CMK (cell line): Measurements from ENCODE around the gene NCAPH2.
"Not testable (repeated sequence)": the region's sequence is repeated elsewhere in the genome, so short reads cannot be mapped to it uniquely, and the experiment has no call there.

Experiments
- DNase-seq: peaks from one replicate; pipeline ENCODE4 v3.0.0-alpha.2; 2010; ENCODE audit warnings: low read depth

NCAPH2 gene

DNA sequence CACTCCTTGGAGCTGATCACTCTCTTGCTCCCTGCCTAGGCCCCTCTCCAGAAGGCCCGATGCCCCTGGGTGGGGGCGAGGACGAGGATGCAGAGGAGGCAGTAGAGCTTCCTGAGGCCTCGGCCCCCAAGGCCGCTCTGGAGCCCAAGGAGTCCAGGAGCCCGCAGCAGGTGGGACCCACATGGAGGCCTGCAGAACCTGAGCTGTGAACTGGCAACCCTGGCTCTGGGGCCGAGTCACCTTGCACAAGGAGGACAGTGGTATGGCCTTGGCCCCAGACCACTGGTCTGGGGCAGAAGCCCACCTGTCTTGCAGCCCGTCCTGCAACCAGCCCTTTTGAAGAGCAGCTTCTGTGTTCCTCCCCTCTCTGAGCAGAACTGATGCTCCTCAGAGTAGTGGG, 11.1 kb downstream of the NCAPH2 start:
- DNase-seq: no peak

DNA sequence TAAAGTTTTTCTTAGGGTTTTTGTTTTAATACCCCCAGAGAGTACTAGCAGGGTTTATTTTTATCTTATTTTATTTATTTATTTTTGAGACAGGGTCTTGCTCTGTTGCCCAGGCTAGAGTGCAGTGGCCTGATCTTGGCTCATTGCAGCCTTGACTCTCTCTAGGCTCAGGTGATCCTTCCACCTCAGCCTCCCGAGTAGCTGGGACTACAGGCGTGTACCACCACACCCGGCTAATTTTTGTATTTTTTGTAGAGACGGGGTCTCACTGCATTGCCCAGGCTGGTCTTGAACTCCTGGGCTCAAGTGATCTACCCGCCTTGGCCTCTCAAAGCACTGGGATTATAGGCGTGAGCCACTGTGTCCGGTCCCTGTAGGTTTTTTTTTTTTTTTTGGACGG, 12.2 kb downstream of the NCAPH2 start:
- not testable (repeated sequence) for DNase-seq

DNA sequence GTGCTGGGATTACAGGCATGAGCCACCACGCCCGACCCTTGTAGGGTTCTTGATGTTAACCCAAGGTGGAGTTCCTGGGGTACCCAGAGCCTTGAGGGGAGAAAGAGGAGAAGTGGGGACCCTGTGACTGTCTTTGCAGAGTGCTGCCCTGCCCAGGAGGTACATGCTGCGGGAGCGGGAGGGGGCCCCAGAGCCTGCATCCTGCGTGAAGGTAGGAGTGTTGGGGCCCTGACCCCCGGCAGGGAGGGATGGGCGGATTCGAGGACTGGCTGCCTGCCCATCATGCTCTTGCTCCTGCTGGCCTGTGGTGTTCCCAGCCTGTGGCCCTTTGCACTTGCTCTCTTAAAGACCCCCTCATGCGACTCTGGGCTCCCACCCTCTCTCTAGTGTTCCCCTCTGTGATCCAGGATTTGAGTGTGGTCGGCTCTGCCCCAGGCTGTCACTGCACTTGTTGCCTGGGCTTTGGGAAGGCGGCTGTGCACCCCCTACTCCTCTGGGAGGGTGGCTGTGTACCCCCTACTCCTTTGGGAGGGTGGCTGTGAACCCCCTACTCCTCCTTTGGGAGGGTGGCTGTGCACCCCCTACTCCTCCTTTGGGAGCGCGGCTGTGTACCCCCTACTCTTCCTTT, 12.9 kb downstream of the NCAPH2 start:
- no peak for DNase-seq

DNA sequence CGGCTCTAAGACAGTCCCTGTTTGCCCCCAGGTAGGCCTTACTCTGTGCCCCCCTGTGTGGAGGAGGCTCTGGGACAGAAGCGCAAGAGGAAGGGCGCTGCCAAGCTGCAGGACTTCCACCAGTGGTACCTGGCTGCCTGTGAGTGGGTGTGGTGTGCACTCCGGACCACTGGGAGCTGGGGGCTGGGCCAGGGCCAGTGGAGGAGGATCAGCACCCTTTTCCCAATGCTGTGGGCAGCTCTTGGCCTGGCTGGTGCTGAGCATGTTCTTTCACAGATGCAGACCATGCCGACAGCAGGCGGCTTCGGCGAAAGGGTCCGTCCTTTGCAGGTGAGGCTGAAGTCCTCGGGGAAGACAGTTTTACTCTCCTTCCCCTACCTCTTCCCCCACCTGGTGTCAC, 13.7 kb downstream of the NCAPH2 start:
- DNase-seq: no peak

DNA sequence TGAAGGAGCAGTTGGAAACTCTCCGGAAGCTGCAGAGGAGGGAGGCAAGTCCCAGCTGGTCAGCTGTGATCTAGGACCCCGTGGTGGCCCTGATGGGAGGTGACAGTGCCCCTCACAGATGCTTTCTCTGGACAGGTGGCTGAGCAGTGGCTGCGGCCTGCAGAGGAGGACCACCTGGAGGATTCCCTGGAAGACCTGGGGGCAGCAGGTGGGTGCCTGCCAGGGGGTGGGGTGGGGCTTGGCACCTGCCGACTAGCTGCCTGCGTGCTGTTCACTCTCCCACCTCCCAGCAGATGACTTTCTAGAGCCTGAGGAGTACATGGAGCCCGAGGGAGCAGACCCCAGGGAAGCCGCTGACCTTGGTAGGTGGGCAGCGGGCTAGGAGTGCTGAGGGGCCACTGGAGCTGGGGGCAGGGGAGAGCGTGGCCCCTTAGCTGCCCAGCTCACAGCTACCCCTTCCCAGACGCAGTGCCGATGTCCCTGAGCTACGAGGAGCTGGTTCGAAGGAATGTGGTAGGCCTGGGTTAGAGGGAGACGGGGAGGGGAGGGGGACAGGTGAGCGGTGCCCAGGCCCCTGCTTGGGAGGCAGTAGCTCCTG, 14.3 kb downstream of the NCAPH2 start:
- no peak for DNase-seq

DNA sequence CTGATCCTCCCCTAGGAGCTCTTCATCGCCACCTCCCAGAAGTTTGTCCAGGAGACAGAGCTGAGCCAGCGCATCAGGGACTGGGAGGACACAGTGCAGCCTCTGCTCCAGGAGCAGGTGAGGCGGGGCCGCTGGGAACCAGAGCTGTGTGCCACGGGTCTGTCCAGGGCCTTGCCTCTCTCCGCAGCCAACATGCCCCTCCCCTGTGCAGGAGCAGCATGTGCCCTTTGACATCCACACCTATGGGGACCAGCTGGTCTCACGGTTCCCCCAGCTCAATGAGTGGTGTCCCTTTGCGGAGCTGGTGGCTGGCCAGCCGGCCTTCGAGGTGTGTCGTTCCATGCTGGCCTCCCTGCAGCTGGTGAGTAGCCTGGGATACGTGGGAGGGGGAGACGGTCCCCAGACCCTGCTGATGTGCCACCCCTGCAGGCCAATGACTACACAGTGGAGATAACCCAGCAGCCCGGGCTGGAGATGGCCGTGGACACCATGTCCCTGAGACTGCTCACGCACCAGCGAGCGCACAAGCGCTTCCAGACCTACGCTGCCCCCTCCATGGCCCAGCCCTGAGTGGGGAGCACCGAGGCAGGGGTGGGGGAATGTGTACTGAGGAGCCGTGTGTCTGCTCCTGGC, 14.9 kb downstream of the NCAPH2 start:
- DNase-seq: no peak

DNA sequence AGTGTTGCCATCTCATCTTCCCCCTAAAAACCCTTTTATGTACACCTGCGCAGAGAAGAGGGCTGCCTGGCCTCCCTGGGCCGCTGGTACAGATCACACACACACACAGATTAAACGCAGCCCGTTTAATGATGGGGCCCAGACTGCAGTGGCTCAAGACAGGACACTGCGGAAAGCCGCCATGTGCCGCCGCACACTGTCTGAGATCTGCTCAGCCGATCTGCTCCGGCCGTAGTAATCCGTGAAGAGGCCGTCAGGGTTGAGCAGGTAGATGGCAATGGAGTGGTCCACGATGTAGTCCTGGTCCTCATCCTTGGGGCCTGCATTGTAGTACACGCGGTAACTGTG, 15.4 kb downstream of the NCAPH2 start:
- DNase-seq: no peak

DNA sequence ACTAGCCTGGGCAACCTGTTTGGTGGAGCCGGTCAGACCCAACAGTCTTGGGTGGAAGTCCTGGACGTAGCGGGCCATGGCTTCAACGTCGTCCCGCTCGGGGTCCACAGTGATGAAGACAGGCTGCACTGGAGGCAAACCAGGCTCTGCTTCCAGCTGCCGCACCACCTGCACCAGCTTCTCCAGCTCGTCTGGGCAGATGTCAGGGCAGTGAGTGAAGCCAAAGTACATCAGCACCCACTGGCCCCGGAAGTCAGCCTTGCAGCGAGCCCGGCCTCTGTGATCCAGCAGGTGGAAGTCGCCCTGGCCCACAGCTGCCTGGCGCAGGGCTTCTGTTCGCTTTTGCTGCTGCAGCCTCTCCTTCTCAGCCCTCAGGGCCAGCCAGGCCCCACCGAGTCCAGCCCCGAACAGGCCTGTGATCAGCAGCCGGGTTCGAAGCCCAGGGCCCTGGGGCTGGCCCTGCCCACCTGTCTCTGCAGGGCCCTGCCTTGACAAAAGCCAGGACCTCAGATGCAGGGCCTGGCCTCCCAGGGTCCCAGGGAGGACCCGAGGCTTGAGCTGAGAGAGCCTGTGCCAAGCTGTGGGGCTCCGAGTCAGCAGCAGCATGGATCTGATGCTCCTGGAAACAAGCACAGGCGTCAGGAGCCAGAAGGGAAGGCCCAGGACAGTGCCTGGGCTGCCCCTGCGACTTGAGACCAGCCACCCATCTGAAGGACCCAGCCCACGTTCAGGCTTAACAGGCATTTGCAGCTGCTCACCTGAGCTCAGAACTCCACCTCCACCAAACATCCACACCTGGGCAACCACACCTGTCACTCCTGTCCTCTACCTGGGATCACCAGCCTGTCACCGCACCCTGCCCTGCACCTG, 16.0 kb downstream of the NCAPH2 start:
- no peak for DNase-seq

DNA sequence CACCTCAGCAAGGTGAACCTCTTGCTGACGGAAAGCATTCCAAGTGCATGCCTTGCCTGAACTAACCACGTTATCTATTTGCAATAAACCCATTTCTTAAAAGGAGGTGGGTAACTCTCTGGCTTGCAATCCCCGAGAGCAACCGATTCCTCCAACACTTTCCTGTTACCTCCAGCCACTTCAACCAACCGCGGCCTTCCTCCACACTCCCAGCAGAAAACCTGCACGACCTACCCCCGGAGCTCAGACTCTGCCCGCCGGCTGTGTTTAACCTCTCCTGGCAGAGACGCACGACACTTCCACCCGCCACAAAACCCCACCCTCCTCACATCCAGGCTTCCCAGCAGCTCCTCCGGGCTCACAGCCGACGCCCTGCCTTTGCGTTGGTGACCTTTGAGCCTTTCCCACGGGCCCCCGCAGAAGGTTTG, 16.7 kb downstream of the NCAPH2 start:
- no peak for DNase-seq

DNA sequence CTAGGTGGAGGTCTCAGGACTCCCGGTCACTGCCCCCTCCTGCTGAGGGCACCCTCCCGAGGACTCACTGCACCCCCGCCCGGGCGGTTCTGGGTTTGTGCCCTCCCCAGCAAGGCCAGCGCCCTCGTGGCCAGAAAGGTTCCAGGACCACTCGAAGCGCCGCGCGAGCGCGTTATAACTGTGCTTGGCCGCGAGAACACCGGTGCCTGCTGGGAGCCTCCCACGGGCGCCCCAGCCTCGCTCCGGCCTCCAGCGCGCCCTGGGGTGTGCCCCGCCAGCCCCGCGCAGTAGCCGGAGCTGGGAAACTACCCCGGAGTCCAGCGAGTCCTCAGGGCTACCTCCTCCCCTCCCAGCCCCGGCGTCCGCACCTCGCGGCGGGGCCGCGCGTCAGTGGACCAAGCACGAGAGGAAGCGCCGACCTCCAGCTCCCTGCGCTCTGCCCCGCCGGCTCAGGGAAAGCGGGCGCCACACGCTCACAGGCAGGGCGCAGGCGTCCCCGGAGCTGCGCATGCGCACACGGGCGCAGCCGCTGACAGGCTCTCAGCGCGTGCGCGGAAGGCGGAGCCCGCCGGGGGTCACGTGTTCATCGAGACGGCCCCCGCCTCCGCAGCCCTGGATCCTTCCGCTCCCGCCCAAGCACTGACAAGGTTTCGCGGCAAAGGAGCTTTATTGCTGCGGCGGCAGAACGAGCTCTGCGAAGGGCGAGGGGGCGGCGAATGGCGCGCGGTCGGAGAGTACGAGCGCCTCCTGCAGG, 17.3 kb downstream of the NCAPH2 start, which contains the start of gene SCO2:
TSS of gene SCO2 (minus strand) at position 495 of the 754 bp plus-strand sequence. CDS start 1,187 bp downstream, outside the sequence.
- peak; percentile 91 for DNase-seq

DNA sequence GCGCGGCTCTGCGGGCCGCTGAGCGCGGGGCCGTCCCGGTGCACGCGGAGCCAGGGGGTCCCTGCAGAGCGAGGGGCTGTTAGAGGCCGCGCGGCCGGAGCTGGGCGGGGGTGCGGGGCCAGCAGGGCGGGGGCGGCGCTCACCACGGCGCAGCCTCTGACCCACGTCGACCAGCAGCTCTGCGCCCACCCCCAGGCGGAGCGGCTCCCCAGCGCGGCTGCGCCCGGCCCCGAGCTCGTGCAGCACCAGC, 17.8 kb downstream of the NCAPH2 start:
- no peak for DNase-seq

DNA sequence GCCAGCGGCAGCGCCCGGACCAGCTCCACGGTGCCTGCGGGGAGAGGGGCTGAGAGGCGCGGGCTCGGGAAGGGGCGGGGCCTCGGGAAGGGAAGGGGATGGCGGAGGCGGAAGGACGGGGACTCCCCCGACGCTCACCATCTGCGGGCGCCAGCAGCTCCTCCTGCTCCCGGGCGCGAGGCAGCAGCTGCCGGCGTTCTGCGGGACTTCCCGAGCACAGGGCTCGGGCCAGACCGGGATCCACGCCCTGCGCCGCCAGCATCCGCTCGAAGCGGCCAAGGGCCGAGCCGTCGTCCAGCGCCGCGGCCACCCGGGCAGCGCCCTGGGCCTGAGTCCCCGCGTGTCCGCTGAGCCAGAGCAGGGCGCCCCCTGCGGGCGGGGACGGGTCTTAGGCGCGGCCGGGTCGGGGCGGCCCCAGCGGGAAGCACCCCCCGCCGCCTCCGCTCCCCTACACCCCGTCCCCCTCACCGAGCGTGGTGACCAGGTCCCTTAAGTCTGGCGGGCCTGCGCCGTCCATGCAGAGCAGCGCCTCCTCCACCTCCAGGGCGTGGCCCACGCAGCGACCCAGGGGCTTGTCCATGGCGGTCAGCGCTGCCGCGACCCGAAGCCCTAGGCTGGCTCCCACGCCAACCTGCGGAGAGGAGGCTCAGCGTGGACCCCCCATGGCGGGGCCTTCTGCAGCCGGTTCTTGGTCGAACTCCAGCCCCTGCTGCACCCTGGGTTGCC, 18.2 kb downstream of the NCAPH2 start:
- peak; percentile 77 for DNase-seq

DNA sequence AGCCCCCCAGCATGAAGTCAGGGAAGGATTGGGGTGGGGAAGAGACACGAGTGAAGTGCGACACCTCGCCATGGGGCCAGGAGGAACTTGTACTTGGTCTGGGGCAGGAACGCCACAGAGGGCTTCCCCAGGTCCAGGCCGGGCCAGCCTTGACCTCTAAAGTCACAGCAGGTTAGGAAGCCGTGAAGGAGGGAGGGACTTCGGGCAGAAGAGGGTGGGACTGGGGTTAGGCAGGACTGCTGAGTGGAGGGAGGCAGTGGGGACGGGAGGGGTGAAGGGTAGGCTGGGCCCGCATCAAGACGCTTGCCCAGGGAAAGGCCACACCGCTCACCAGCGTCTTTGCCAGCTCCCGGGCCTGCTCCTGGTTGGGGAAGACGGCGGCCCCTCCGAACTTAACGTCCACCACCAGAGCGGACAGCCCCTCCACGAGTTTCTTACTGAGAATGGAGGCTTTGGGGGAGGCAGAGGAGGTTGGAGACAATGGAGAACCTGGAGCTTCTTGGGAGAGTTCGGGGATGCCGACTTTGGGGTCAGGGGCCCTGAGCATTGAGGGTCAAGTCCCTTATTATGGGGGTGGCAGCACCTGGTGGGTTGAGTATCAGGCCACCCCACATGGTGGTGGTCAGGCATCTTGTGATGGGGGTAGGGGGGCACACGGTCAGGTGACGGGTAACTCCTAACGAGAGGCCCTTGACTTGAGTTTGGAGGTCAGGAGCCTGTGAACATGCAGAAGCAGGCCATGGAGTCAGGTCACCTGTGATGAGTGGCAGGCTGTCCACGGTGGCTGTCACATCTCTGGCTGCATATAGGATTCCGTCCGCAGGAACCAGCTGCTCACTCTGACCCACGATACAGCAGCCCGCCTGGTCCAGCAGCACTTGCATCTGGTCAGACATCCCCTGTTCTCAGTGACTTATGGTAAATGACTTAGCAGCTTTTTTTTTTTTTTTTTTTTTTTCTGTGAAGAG, 19.1 kb downstream of the NCAPH2 start:
- peak; percentile 74 for DNase-seq

DNA sequence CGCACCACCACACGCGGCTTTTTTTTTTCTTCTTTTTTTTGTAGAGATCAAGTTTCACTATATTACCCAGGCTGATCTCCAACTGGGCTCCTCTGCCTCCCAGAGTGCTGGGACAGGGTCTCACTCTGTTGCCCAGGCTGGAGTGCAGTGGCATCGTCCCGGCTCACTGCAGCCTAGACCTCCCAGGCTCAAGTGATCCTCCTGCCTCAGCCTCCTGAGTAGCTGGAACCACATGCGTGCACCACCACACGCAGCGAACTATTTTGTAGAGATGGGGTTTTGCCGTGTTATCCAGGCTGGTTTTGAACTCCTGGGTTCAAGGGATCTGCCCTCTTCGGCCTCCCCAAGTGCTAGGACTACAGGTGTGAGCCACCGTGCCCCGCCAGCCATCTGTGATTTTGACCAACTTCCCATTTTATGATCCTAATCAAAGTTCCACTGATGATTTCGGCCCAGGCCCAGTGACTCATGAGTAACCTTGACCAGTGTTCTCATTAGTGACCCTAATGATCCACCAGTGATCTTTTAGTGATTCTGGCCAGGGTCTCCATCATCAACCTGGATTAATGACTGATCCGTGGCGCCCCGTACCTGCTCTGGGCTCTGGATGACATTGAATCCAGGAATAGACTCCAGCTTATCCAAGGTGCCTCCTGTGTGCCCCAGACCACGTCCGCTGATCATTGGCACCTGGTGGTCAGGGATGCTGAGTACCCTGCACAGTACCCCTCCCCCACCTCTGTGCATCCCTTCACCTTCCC, 20.1 kb downstream of the NCAPH2 start:
- DNase-seq: no peak

DNA sequence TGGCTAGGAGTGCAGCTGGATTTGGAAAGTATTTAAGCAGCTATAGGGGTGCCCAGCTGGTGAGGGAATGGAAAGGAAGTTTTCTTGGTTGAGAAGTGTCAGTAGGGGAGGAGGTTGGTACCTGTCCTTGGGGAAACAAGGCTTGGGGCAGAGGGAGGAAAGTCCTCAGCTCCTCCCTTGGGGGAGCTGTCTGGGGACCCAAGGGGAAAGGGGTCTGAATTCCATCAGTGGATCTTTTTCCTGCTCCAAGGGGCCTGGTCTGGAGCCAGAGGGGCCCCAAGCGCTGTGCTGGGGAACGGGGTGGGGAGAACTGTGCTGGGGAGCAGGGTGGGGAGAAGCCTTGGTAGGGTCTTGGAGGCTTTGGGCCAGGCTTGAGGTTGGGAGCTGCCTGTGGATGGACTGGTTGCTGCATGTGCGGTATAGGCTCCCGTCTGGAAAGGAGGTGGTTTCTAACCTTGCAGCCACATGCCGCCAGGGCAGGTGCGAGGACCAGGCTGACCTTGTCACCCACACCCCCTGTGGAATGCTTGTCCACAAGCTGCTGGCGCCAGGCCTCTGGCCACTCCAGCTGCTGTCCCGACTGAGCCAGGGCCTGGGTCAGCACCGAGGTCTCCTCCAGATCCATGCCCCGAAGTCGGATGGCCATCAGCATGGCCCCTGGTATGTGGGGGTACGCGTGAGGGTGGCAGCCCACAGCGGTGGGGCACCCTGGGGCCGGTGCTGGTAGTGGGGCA, 20.8 kb downstream of the NCAPH2 start:
- DNase-seq: no peak

DNA sequence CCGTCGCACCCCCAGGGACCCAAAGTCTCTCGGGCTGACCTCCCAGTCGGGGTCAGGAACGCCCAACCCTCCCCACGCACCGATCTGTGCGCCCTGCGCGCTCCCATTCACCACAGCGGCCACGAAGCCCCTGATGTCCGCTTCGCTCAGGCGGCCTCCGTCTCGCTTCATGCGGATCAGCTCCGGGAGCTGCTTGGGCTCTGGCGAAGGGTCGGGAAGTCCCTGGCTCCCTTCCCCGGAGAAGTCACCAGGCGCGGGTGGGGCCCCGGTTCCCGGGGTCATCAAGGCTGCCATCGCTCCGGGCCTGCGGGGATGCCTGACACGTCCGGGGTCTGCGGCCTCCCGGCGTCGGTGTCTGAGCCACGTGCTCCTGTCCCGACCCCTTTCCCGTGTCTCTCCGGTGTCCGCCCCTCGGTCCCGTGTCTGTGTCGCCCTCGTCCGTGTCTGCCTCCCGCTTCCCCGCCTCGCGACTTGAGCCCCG, 21.4 kb downstream of the NCAPH2 start:
- DNase-seq: no peak

DNA sequence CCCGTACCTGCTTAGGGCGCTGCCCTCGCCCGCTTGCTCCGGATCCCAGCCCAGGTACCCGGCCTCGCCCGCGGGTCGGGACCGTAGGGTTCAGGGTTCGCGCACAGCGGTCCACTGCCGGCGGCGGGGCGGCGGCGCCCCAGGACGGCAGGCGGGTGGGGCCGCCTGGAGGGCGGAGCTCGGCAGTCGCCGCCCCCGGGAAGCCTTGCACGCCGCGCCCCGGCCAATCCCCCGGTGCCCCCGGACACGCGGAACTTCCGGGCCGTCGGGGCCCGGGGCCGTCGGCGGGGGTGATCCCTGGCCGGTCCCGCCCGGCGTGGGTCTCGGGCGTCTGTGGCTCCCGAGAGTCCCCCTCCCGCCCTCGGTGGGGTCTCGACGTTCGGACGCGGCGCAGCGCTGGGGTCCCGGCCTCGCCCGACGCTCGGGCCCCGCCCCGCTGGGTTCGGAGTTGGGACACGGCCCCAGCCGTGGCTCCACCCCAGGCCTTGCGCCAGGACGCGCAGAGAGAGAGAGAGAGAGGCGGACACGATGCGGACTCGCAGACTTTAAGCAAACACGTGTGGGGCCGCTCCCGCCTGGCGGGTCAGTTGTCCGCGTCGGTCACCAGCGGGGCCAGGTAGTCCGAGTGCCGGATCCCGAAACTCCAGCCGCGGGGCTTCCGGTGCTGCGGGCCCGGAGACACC, 22.0 kb downstream of the NCAPH2 start, which contains the start of gene TYMP:
TSS of gene TYMP (minus strand) at position 116 of the 683 bp plus-strand sequence. CDS start 303 bp downstream, outside the sequence.
- DNase-seq: no peak

DNA sequence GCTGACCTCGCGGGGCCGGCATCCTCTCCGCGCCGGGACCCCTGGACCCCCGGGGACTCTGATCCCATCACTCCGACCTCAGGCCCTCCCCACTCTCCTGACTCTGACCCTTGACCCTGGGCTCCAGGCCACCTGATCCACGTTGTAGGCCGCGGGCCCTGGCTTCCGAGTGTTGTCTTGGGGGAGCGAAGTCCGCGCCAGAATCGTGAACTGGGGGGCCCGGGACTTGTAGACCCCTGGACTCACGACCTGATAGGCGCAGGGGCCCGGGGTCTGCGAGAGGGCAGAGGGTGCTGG, 22.5 kb downstream of the NCAPH2 start:
- DNase-seq: no peak
